ENCODE measurements around the gene ARGFX.
"Not testable (repeated sequence)": the region's sequence is repeated elsewhere in the genome, so short reads cannot be mapped to it uniquely, and the experiment has no call there.

ARGFX gene
- 0 reads per million in 2 donors for total RNA-seq

- DNase-seq: no peak
Observed at GRCh38 chr3:121567649-121568048, at the start of gene ARGFX. TSS of gene ARGFX (plus strand) at chr3:121567949. CDS start at chr3:121570714, 2,765 bp downstream.

GRCh38 chr3:121517953-121518655, 49.6 kb upstream of the ARGFX start:
- no peak for DNase-seq

DNA sequence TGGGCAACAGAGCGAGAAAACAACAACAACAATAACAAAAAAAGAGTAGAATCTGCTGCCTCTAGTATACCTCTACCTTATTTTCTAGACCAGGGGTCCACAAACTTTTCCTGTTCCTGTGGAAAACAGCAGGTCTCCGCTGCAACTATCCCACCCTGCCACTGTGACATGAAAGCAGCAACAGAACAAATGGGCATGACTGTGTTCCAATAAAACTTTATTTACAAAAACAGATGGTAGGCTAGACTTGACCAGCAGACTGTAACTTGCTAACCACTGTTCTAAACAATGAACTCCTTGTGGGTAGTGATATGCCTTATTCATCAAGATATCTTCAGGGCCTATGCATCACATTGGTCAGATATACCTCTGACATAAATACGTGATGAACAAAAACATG, 47.2 kb upstream of the ARGFX start:
- DNase-seq: no peak

GRCh38 chr3:121529308-121529707, 38.4 kb upstream of the ARGFX start:
- DNase-seq: no peak

- DNase-seq: no peak
Observed at GRCh38 chr3:121531269-121531668, 36.5 kb upstream of the ARGFX start.

DNA sequence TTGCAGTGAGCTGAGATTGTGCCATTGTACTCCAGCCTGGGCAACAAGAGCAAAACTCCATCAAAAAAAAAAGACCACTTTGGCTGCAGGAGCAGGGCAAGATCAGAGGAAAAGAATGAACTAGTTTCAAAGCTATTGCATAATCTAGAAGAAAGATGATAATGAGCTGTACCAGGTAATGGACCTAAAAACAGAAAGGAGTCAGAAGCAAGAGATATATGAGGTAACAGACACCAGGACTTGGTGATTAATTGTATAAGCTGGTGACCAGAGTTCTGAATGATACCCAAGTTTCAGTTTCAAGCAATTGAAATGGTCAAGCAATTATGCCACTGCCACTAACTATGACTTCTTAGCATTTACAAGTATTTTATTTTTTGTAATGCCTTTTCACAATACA, 24.8 kb upstream of the ARGFX start:
- DNase-seq: no peak

GRCh38 chr3:121545049-121545573, 22.6 kb upstream of the ARGFX start:
- DNase-seq: no peak

DNA sequence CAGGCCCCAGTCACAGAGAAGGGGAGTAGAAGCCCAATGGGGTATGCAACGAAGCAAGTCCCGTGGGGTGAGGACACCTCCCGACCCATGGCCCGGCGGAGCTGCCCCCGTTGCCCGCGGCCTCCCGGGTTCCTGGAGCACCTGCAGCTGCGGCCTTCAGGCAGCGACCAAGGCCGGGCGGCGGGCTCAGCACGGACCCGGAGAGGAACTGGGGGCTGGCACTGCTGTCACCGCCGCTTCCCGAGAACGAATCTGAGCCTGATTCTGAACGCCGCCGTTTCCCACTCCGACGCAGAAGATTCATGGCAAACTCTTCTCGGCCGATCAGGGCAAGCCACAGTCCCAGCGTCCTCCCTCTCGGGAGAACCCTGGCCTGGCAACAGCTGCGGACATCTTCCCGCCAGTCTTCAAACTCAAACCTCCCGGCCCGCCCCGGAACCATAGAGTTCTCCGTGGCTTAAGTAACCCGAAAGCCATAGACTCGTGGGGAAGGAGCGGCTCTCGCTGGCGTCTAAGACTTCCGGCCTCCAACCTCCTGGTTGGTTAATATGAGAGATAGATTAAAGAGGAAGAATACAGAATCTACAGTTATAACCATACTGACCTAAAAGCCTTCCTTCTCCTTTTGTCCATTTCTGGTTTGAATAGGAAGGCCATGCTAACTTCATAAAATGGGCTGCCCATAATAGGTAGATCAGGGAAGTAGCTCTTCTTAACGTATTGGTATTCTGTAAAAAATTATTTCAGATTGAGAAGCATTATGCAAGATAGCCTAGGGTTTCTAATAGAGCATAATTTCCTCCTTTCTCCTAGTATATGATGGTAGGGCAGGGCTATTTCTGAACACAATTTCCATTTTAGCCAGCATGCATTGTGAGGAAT, 21.9 kb upstream of the ARGFX start, which contains the start of gene POLQ:
Gene POLQ (minus strand): TSS at position 415 of the 882 bp plus-strand sequence. CDS start 111 bp downstream, at position 304.
- peak; percentile 73 for DNase-seq

- DNase-seq: no peak
Observed at GRCh38 chr3:121552379-121552778, 15.4 kb upstream of the ARGFX start.

- no peak for DNase-seq
Observed at GRCh38 chr3:121552797-121553196, 15.0 kb upstream of the ARGFX start.

- no peak for DNase-seq
Observed at GRCh38 chr3:121557426-121557934, 10.3 kb upstream of the ARGFX start.

DNA sequence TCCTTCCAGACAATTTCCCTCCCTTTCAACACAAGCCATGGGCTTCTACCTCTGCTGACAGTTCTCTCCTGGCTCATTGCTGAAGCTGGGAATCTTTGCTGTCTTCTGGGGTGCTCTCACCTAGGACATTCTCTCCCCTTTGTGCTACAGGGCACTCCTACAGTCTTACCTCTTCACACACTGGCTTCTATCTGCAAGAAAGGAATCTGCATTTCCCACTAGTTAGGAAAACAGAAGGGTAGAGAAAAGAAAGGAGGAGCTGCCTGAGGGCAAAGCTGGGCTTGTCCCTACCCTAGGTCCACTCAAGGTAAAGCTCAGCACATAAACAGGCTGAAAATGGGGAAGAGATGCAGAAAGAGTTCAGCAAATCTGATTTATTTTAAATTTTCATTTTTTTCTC, 5.6 kb upstream of the ARGFX start:
- DNase-seq: no peak

DNA sequence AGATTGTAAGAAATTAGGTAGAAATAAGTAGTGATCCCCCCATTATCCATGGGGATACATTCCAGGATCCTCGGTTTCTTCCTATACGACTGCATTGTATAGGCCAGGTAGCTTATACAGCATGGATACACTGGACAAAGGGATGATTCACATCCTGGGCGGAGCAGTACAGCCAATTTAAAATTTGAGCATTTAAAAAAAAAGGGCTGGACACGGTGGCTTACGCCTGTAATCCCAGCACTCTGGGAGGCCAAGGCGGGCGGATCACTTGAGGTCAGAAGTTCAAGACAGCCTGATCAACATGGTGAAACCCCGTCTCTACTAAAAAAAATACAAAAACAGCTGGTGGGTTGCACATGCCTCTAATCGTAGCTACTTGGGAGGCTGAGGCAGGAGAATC, 976 bp upstream of the ARGFX start:
- no peak for DNase-seq

DNA sequence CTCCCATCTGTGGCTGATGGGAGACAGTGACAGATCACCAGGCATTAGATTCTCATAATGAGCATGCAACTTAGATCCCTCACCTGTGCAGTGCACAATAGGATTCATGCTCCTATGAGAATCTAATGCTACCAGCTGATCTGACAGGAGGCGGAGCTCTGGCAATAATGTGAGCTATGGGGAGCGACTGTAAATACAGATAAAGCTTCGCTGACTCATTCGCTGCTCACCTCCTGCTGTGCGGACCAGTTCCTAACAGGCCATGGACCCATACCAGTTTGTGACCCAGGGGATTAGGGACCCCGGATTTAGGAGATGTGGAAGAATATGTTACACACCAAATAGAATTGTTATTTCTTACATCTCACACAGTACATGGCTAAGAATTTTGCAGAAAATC, 6.7 kb downstream of the ARGFX start:
- no peak for DNase-seq

DNA sequence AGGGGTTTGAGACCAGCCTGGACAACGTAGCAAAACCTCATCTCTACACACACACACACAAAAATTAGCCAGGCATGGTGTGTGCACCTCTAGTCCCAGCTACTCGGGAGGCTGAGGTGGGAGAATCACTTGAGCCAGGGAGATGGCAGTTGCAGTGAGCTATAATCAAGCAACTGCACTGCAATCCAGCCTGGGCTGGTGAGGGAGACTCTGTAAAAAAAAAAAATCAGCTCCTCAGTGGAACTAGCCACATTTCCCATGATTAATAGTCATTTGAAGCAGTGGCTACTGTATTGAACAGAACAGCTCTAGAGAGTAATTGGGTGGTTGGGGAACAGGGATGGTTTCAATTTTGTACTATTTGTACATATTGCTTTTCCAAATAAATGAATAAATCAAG, 13.9 kb downstream of the ARGFX start:
- no peak for DNase-seq

DNA sequence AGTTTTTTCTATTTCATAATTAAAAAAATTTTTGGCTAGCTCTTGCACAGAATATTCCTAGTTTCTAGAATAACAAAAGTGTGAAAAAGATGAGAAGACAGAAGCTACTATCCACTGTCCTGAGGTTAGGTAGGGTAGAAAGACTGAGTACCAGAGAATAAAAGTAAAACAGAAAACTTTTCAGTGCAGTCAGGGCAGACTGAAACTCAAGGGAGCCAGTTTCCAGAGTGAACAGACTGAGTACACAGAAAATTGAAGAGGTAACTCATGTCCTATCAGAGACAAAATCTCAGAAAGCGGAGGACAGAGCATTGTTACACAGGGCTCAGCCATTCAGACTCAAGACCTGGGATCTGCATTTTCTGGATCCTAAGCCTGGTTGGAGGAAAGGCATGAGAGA, 16.7 kb downstream of the ARGFX start:
- no peak for DNase-seq

- no peak for DNase-seq
Observed at GRCh38 chr3:121592856-121593702, 25.3 kb downstream of the ARGFX start, which contains the start of gene FBXO40. TSS of gene FBXO40 (plus strand) at chr3:121593379. CDS start at chr3:121620576, 27,197 bp downstream.

GRCh38 chr3:121593806-121594205, 26.1 kb downstream of the ARGFX start:
- DNase-seq: not testable (repeated sequence)

DNA sequence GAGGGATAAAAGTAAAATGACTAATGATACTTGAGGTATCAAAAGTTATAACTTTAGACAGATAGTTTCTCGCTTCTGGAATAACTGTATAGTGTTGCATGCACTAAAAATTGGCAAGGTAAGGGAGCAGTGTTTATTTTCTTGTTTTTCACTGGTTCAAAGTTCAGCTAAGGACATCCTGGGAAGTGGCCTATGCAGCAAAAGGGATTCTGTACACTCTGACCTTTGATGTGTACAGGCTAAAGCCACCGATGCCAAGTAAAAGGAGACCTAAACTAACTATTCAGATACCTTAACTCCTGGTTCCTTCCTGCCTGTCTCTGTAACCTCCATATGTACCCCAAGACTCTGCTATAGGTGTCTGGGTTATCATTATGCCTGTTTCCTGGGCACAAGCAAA, 27.1 kb downstream of the ARGFX start:
- no peak for DNase-seq

GRCh38 chr3:121595765-121596406, 28.1 kb downstream of the ARGFX start:
- DNase-seq: no peak

DNA sequence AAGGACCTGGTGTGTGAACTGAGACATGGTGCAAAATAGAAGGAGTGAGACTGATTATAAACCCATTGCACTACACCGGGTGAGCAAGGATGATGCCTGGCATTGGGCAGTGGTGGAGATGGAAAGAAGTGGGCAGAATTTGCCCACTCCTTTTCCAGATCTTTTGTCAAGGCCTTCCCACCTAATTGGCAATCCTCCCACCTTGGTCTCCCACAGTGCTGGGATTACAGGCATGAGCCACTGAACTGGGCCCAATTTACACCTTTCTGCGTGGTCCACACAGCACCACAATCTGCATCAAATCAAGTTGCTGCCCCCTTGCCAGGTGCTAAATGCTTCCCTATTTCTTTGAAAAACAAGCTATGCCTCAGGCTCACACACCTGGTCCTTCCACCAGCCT, 30.8 kb downstream of the ARGFX start:
- DNase-seq: no peak

GRCh38 chr3:121599900-121600299, 32.2 kb downstream of the ARGFX start:
- not testable (repeated sequence) for DNase-seq
